K562 (cell line): ENCODE measurements around the gene GOLGA2. TPM values are rescaled to one million over a fixed set of nuclear protein-coding genes. Genes with fewer than 3 reads are reported as not detected.

Source experiments
- ATAC-seq: fragments of 200-7000 bp; cut with Tn5 transposase; 3 replicates; pipeline ENCODE4 v1.9.1; 2020; ENCODE audit warnings: moderate library complexity
- BruUV-seq: library from RNA; stranded (reverse); fragments of 400-500 nt; replicated peaks from 2 replicates; lab custom pipeline; 2021; lab: Mats Ljungman, UMichigan
- CTCF ChIA-PET: fragments of 300-600 bp; formaldehyde crosslinking; extraction: SDS; loops from one replicate; lab custom pipeline; 2021; ENCODE audit warnings: low intra/inter-chr PET ratio; lab: Yijun Ruan, JAX
- POLR2A ChIA-PET: fragments of 300-600, 350-650 bp; sonication (Branson Sonifier 250); formaldehyde crosslinking; extraction: SDS; loops from one replicate; lab custom pipeline; 2021; ENCODE audit warnings: antibody characterized with exemption, inconsistent platforms; lab: Yijun Ruan, JAX
- DNase-seq, 4 experiments: peaks; one replicate each; pipeline versions ENCODE4 v3.0.0 to v3.0.0-alpha.2; 2011 to 2018; ENCODE audit warnings: low spot score in 3 of 4, mixed read lengths in 3 of 4; ENCODE audit errors: extremely low read depth in 1 of 4
- FAIRE-seq: peaks from 2 replicates; lab custom pipeline; 2011; peaks lifted over from hg19 to GRCh38; lab: Jason Lieb, UNC
- H2AFZ ChIP-seq: 2 replicates; pipeline ENCODE4 v1.6.0; 2011; ENCODE audit warnings: low read depth, low read length, control low read depth, inconsistent platforms
- H3K27ac ChIP-seq: fragments of 200-600 bp; 3 replicates; pipeline ENCODE4 v1.8.0; 2011; ENCODE audit warnings: low read depth, mild to moderate bottlenecking, control low read depth, inconsistent platforms, low read length, moderate library complexity, mixed read lengths; ENCODE audit errors: extremely low read depth
- H3K27me3 ChIP-seq, 2 experiments: fragments of 300-600 bp in 1 of 2; 2 replicates in 1 of 2; 3 replicates in 1 of 2; pipeline versions ENCODE4 v1.6.0 to v1.8.0; 2011; ENCODE audit warnings: inconsistent platforms in 2 of 2, low read length in 2 of 2, mild to moderate bottlenecking in 1 of 2, mixed read lengths in 1 of 2, moderate library complexity in 1 of 2; ENCODE audit not compliant: control insufficient read depth in 2 of 2, insufficient read depth in 2 of 2
- H3K36me3 ChIP-seq: fragments of 300-600 bp; 3 replicates; pipeline ENCODE4 v1.8.0; 2011; ENCODE audit warnings: mild to moderate bottlenecking, low read length, inconsistent platforms; ENCODE audit not compliant: control insufficient read depth, insufficient read depth
- H3K4me1 ChIP-seq, 2 experiments: fragments of 200-600 bp in 1 of 2; replicated peaks in 1 of 2; 2 replicates in 1 of 2; 3 replicates in 1 of 2; pipeline versions ENCODE4 v1.5.1 to v1.8.0; 2011; ENCODE audit warnings: inconsistent platforms in 2 of 2, low read length in 2 of 2, mild to moderate bottlenecking in 1 of 2, mixed read lengths in 1 of 2, moderate library complexity in 1 of 2; ENCODE audit not compliant: control insufficient read depth in 2 of 2, insufficient read depth in 2 of 2
- H3K4me2 ChIP-seq: 2 replicates; pipeline ENCODE4 v1.6.1; 2011; ENCODE audit warnings: low read length, control low read depth, inconsistent platforms, mixed read lengths; ENCODE audit not compliant: insufficient read depth
- H3K4me3 ChIP-seq: fragments of 200-600 bp; sonication (generic), shearing (Covaris generic); 2 replicates; pipeline ENCODE4 v1.5.1; 2016; ENCODE audit warnings: control low read depth, inconsistent platforms
- H3K79me2 ChIP-seq: fragments of 200-600 bp; 3 replicates; pipeline ENCODE4 v1.8.0; 2011; ENCODE audit warnings: low read length, inconsistent platforms; ENCODE audit not compliant: control insufficient read depth, insufficient read depth
- H3K9ac ChIP-seq, 2 experiments: 2 replicates each; pipeline versions ENCODE4 v1.6.0 to v1.6.1; 2011; ENCODE audit warnings: low read depth in 2 of 2, low read length in 2 of 2, control low read depth in 1 of 2, inconsistent platforms in 1 of 2, mild to moderate bottlenecking in 1 of 2, mixed read lengths in 1 of 2; ENCODE audit not compliant: insufficient read depth in 1 of 2
- H3K9me1 ChIP-seq: one replicate; pipeline ENCODE4 v1.6.0; 2011; ENCODE audit warnings: inconsistent platforms, mild to moderate bottlenecking, low read length, moderate library complexity; ENCODE audit not compliant: control insufficient read depth, insufficient read depth
- H3K9me3 ChIP-seq: replicated peaks from 2 replicates; pipeline ENCODE4 v1.5.1; 2011; ENCODE audit warnings: low read depth, low read length, inconsistent platforms; ENCODE audit not compliant: control insufficient read depth, insufficient read depth
- H4K20me1 ChIP-seq: replicated peaks from 2 replicates; pipeline ENCODE4 v1.6.1; 2011; ENCODE audit warnings: low read length, inconsistent platforms, mixed read lengths; ENCODE audit not compliant: control insufficient read depth, insufficient read depth
- CBX8 ChIP-seq: fragments of 200-600 bp; sonication (generic); IDR thresholded peaks from 2 replicates; pipeline ENCODE4 v1.6.1; 2012; ENCODE audit warnings: borderline replicate concordance, mixed run types, low read depth, mild to moderate bottlenecking, moderate library complexity, mixed read lengths, low read length, control low read depth, inconsistent platforms; ENCODE audit not compliant: poor library complexity, severe bottlenecking; ENCODE audit errors: extremely low read depth
- CHD1 ChIP-seq: fragments of 200-600 bp; sonication (generic); IDR thresholded peaks from one replicate; pipeline ENCODE4 v1.6.1; 2012; ENCODE audit warnings: mild to moderate bottlenecking, moderate library complexity, low read length, inconsistent platforms
- ERF ChIP-seq: fragments of 450-650 bp; formaldehyde crosslinking; IDR thresholded peaks from 2 replicates; pipeline ENCODE4 v1.4.0; 2020; ENCODE audit warnings: mild to moderate bottlenecking, mixed read lengths
- GMEB1 ChIP-seq: fragments of 250-450 bp; sonication (Bioruptor Pico); IDR thresholded peaks from 2 replicates; pipeline ENCODE4 v1.4.0; 2020; ENCODE audit warnings: mild to moderate bottlenecking
- HNRNPUL1 ChIP-seq: fragments of 200-400 bp; formaldehyde crosslinking; IDR thresholded peaks from 2 replicates; pipeline ENCODE4 v1.6.1; 2017; ENCODE audit warnings: low read length
- MTF1 ChIP-seq: fragments of 250-450 bp; sonication (Bioruptor Pico); IDR thresholded peaks from 2 replicates; pipeline ENCODE4 v1.9.0; 2021; ENCODE audit warnings: moderate library complexity, mild to moderate bottlenecking, inconsistent platforms, borderline replicate concordance
- PHTF2 ChIP-seq: fragments of 250-450 bp; sonication (Bioruptor Pico); IDR thresholded peaks from 2 replicates; pipeline ENCODE4 v1.5.0; 2021; ENCODE audit warnings: mild to moderate bottlenecking
- TAF7 ChIP-seq: fragments of 450-650 bp; IDR thresholded peaks from 2 replicates; pipeline ENCODE4 v1.6.1; 2016; ENCODE audit warnings: missing genetic modification characterization, missing compliant biosample characterization
- TCF7L2 ChIP-seq: fragments of 150-350 bp; IDR thresholded peaks from 2 replicates; pipeline ENCODE4 v1.6.1; 2016; ENCODE audit warnings: low read depth, mild to moderate bottlenecking, low read length, moderate library complexity
- U2AF1 ChIP-seq: fragments of 200-400 bp; formaldehyde crosslinking; optimal IDR thresholded peaks from 2 replicates; pipeline ENCODE3; 2017; ENCODE audit warnings: mild to moderate bottlenecking, low read depth, low read length, moderate library complexity
- ZBTB49 ChIP-seq: sonication (generic); formaldehyde crosslinking; IDR thresholded peaks from 2 replicates; pipeline ENCODE4 v1.8.0; 2022; ENCODE audit warnings: missing genetic modification reagents, mild to moderate bottlenecking, borderline replicate concordance
- ZNF140 ChIP-seq: fragments of 250-450 bp; sonication (Bioruptor Pico); IDR thresholded peaks from 2 replicates; pipeline ENCODE4 v1.8.0; 2021; ENCODE audit warnings: moderate library complexity, mild to moderate bottlenecking, inconsistent platforms
- ZNF212 ChIP-seq: fragments of 450-650 bp; formaldehyde crosslinking; IDR thresholded peaks from 2 replicates; pipeline ENCODE4 v1.4.0; 2020; ENCODE audit warnings: mild to moderate bottlenecking
- ZNF324 ChIP-seq: fragments of 250-450 bp; sonication (Bioruptor Pico); IDR thresholded peaks from 2 replicates; pipeline ENCODE4 v1.4.0; 2020; ENCODE audit warnings: mild to moderate bottlenecking
- ZNF384 ChIP-seq: IDR thresholded peaks from 2 replicates; pipeline ENCODE4 v1.6.1; 2012; ENCODE audit warnings: low read depth, low read length, improper control_type of control experiment
- ZNF586 ChIP-seq: fragments of 450-650 bp; formaldehyde crosslinking; conservative IDR thresholded peaks from 2 replicates; pipeline ENCODE4 v1.4.0; 2020; ENCODE audit warnings: mild to moderate bottlenecking, moderate library complexity
- ZSCAN32 ChIP-seq: fragments of 450-650 bp; formaldehyde crosslinking; IDR thresholded peaks from 2 replicates; pipeline ENCODE4 v1.4.0; 2020; ENCODE audit warnings: mild to moderate bottlenecking, moderate library complexity
- WGBS: fragments of 100-300 bp; shearing (Covaris generic); methylation state at CpG from one replicate; pipeline ENCODE4 v1.1.6; 2016; ENCODE audit warnings: low coverage, mixed read lengths; ENCODE audit not compliant: insufficient coverage; ENCODE audit errors: missing lambda C conversion rate; 5-methylcytosine and 5-hydroxymethylcytosine counted together
- in situ Hi-C: fragments of 300-500 bp; cut with MboI; formaldehyde crosslinking; loops from 4 replicates; pipeline ENCODE4 v1.15.0; 2018; ENCODE audit warnings: inconsistent platforms, mixed read lengths
- intact Hi-C: fragments of 100-400 bp; cut with micrococcal nuclease; formaldehyde crosslinking; loops from 2 replicates; pipeline ENCODE4 v1.14.2; 2022
- polyA plus RNA-seq, 8 experiments: library from polyadenylated mRNA; depleted of rRNA in 4 of 8; stranded (reverse) in 5 of 8; unstranded in 3 of 8; fragments of >200 nt; fragmentation: Nextera tagmentation in 2 of 8; fragmentation: Illumina TruSeq in 1 of 8; extraction: Ambion mirVana in 2 of 8; extraction: Trizol in 1 of 8; gene quantifications; 2 replicates each; pipeline versions ENCODE4 v1.2.1 to v1.2.3, GENCODE V29; 2011 to 2014; ENCODE audit warnings: inconsistent platforms in 1 of 8, missing spikeins in 1 of 8
- total RNA-seq, 7 experiments: library from RNA; depleted of rRNA in 6 of 7; stranded (reverse); fragments of >200 nt in 6 of 7; fragmentation: Illumina TruSeq in 2 of 7; extraction: Trizol in 2 of 7; gene quantifications; 2 replicates each; pipeline versions ENCODE4 v1.2.1 to v1.2.3, GENCODE V29; 2011 to 2021; ENCODE audit warnings: low replicate concordance in 1 of 7

The GOLGA2 gene
- total and polyA plus RNA-seq, 9 of the 15 experiments (the other 6 are each of a cell fraction or from before 2014, with no cell fraction given) = 15.7 to 138 (median 76.0) TPM

GRCh38 chr9:128250839-128251731, 24.7 kb downstream of the GOLGA2 start:
- H3K4me3 ChIP-seq = peak overlapping the region; percentile 72
- POLR2A ChIA-PET = interaction anchor here (0.6 to 3.4 kb wide), 11 partner anchors 10 to 1066 kb away, joined by 3 to 27 read pairs (median 4); no protein-coding TSS in a partner anchor
- WGBS = 7% methylated on average over 43 of the region's 43 CpGs
- intact Hi-C loops = loop anchor here (2.0 kb wide), 1 partner anchor 26 kb away; the partner anchor contains the start of genes GOLGA2 and SWI5
- H3K79me2 ChIP-seq = peaks cover 29% of the 10 kb centered on the region; the same call in 2 of the 3 replicates
- H4K20me1 ChIP-seq = peaks cover 5% of the 10 kb centered on the region; the same call in 1 of the 2 replicates
- peak overlapping the region; percentile 61 for H3K27ac ChIP-seq
- H3K4me1 ChIP-seq = peaks cover 55 to 70% of the 10 kb centered on the region in 2 experiments
- H3K9me3 ChIP-seq = no peaks in the 10 kb centered on the region
- H3K4me2 ChIP-seq = peak overlapping the region; percentile 83
- H3K27me3 ChIP-seq = no peaks in the 10 kb centered on the region
- CTCF ChIA-PET = interaction anchor here (0.6 kb wide), 1 partner anchor 12 kb away, joined by 3 read pairs; no protein-coding TSS in a partner anchor
- no TSS peak for BruUV-seq
- H2AFZ ChIP-seq = peak overlapping the region; percentile 32
- in situ Hi-C loops = no loop called here
- ATAC-seq (peak; percentile 0; the same call in 2 of the 3 replicates), DNase-seq (peak in 3 of 4 experiments; percentile 29 to 55 (median 36)), FAIRE-seq (no peak)
- peaks cover 23% of the 10 kb centered on the region; the same call in 2 of the 3 replicates for H3K36me3 ChIP-seq
- peak overlapping the region; percentile 67 to 96 for H3K9ac ChIP-seq
- no peaks in the 10 kb centered on the region for H3K9me1 ChIP-seq
- TF ChIP-seq U2AF1 = no peak
- no peak for TF ChIP-seq MTF1 (CRISPR knock-in tag)
- no peak for TF ChIP-seq ZNF586 (CRISPR knock-in tag)
- TF ChIP-seq ZNF140 (CRISPR knock-in tag) = no peak
- 0 out of 2 replicates have a peak, but pooled peaks have one; percentile 37 for TF ChIP-seq ZNF212
- TF ChIP-seq TAF7 = peak; percentile 19; the same call in 1 of the 2 replicates
- no peak for TF ChIP-seq ZBTB49 (CRISPR knock-in tag)
- TF ChIP-seq CBX8 = no peak
- TF ChIP-seq ZSCAN32 (CRISPR knock-in tag) = no peak
- peak; percentile 38; the same call in 1 of the 2 replicates for TF ChIP-seq GMEB1
- TF ChIP-seq PHTF2 (CRISPR knock-in tag) = no peak
- TF ChIP-seq HNRNPUL1 = no peak
- TF ChIP-seq CHD1 = peak; percentile 52
- TF ChIP-seq TCF7L2 = no peak
- TF ChIP-seq ZNF384 = no peak
- TF ChIP-seq ERF (CRISPR knock-in tag) = 0 out of 2 replicates have a peak, but pooled peaks have one; percentile 85
- TF ChIP-seq ZNF324 (CRISPR knock-in tag) = no peak
